Heart right ventricle (tissue), 16 donors: ENCODE results near the gene ANKH. TPM values are rescaled to one million over a fixed set of nuclear protein-coding genes. Genes with fewer than 3 reads are reported as not detected.
A peak's percentile ranks its signal among the peaks of the same experiment; 100 is the strongest.

ENCODE experiments used
- ATAC-seq, 8 donors: fragments of 200-7000 bp; cut with Tn5 transposase; one replicate each; pipeline ENCODE4 v1.9.1; 2020; ENCODE audit warnings: mild to moderate bottlenecking in 8 of 8, moderate library complexity in 8 of 8, moderate number of reproducible peaks in 1 of 8
- DNase-seq, 2 donors: peaks; one replicate each; pipeline ENCODE4 v3.0.0-alpha.2; 2020
- H3K27ac ChIP-seq, 10 donors: fragments of 200-600 bp; sonication (generic) in 2 of 10; one replicate each; pipeline versions ENCODE4 v1.5.0 to v1.8.0; 2020 to 2022; ENCODE audit warnings: mild to moderate bottlenecking in 3 of 10
- H3K27me3 ChIP-seq, 7 donors: fragments of 200-600 bp; one replicate each; pipeline ENCODE4 v1.8.0; 2021 to 2022; ENCODE audit warnings: mild to moderate bottlenecking in 2 of 7
- H3K36me3 ChIP-seq, 9 donors: fragments of 200-600 bp; sonication (generic) in 1 of 9; one replicate each; pipeline versions ENCODE4 v1.5.0 to v1.8.0; 2020 to 2022; ENCODE audit warnings: mild to moderate bottlenecking in 2 of 9
- H3K4me1 ChIP-seq, 9 donors: fragments of 200-600 bp; sonication (generic) in 1 of 9; one replicate each; pipeline versions ENCODE4 v1.5.0 to v1.8.0; 2020 to 2022; ENCODE audit warnings: mild to moderate bottlenecking in 4 of 9
- H3K4me3 ChIP-seq, 10 donors: fragments of 200-600 bp; sonication (generic) in 2 of 10; one replicate each; pipeline versions ENCODE4 v1.5.0 to v1.8.0; 2020 to 2022; ENCODE audit warnings: mild to moderate bottlenecking in 7 of 10, moderate library complexity in 2 of 10
- H3K9me3 ChIP-seq, 11 donors: fragments of 200-600 bp in 10 of 11; sonication (generic) in 2 of 11; one replicate each; pipeline versions ENCODE4 v1.5.0 to v1.8.0; 2013 to 2022; ENCODE audit warnings: mild to moderate bottlenecking in 2 of 11, control low read depth in 1 of 11, moderate library complexity in 1 of 11
- CTCF ChIP-seq, 9 donors: fragments of 200-600 bp; sonication (generic) in 2 of 9; IDR thresholded peaks; one replicate each; pipeline versions ENCODE4 v1.5.0 to v1.8.0; 2021 to 2022; ENCODE audit warnings: antibody characterized with exemption in 9 of 9, mild to moderate bottlenecking in 5 of 9, moderate library complexity in 1 of 9
- WGBS, 2 donors: extraction: QIAGEN DNeasy Blood & Tissue Kit; methylation state at CpG; one replicate each; pipeline ENCODE4 v1.1.7; 2013; ENCODE audit warnings: inconsistent platforms in 1 of 2; 5-methylcytosine and 5-hydroxymethylcytosine counted together
- intact Hi-C, 10 donors: fragments of 100-400 bp; cut with DNase I; formaldehyde crosslinking; loops; one replicate each; pipeline versions ENCODE4 v1.11.1 to v1.14.2; 2022
- polyA plus RNA-seq, 2 donors: library from polyadenylated mRNA; stranded (reverse); fragments of 200-250 nt; gene quantifications; one replicate each; pipeline ENCODE4 v1.2.3, GENCODE V29; 2013
- total RNA-seq, 10 donors: library from RNA; stranded (reverse); fragmentation: NEBNext Ultra II Directional in 3 of 10; extraction: Animal tissue kit (Norgen Biotek cat#: 25700) in 3 of 10; gene quantifications; one replicate each; pipeline versions ENCODE4 v1.2.1 to v1.2.4, GENCODE V29; 2021 to 2023
- donor health status: Arrhythmogenic right ventricular cardiomyopathy.
- donor health status: ischemic (EF 13 %, LVEDD 7.1; RV severe dilation, severe dysfunction).
- donor health status: healthy with polysubstance abuse.
- donor health status: DM: no; HTN: yes; CAD: no.
- donor health status: DM: no; HTN: no; CAD: no.
- donor health status: ischemic (EF 25% LVEDD 6.9; RV normal size, moderate dysfunction).
- donor health status: ischemic (EF 25% LVEDD 5.7; RV mildly dilated, moderate dysfunction).
- donor health status: healthy.
- donor health status: DM: yes; HTN: yes; CAD: no.
- donor health status: Ischemic cardiomyopathy.
- donor health status: ischemic (EF 35%, LVEDD 5.7; RV mildly dilated, moderate dysfunction).
- donor health status: nonischemic (EF 11% LVEDD 7.7; RV severe dilation, severe dysfunction).
- donor health status: DM: yes; HTN: yes; CAD: no.
- donor health status: PGD.
- donor health status: ischemic (EF 29% LVEDD 5.4; RV normal size, mild dysfunction).
- donor health status: nonischemic (EF 23%, LVEDD 6.1; RV moderate dilation, normal function).

ANKH gene
- total and polyA plus RNA-seq, 12 donors, result 51.0 to 256 (median 192) TPM

GRCh38 chr5:14813747-14814146, 57.8 kb downstream of the ANKH start:
- Histone ChIP-seq H3K4me3 (no peak overlapping the region), H3K9me3 (no peaks in the 10 kb centered on the region), H3K27ac (no peak overlapping the region), H3K27me3 (no peaks in the 10 kb centered on the region), H3K36me3 (no peaks in the 10 kb centered on the region), H3K4me1 (peaks cover 3 to 72% (median 50%) of the 10 kb centered on the region in 9 donors)
- WGBS, 2 donors, result 81 to 82% methylated on average over 3 of the region's 3 CpGs
- no peak for TF ChIP-seq CTCF (IDR thresholded peaks at IDR 0.05)
- intact Hi-C loops, result loop anchor here in 1 of 10 donors (5.0 kb wide), 1 partner anchor 49 kb away; no protein-coding TSS in a partner anchor
- DNase-seq, result no peak
- no peak for ATAC-seq

- Histone ChIP-seq H3K27ac (no peak overlapping the region), H3K36me3 (no peaks in the 10 kb centered on the region), H3K4me3 (no peak overlapping the region), H3K4me1 (peaks cover 3 to 71% (median 45%) of the 10 kb centered on the region in 9 donors), H3K9me3 (no peaks in the 10 kb centered on the region), H3K27me3 (no peaks in the 10 kb centered on the region)
- intact Hi-C loops, result loop anchor here in 1 of 10 donors (5.0 kb wide), 1 partner anchor 50 kb away; no protein-coding TSS in a partner anchor
- TF ChIP-seq CTCF (IDR thresholded peaks at IDR 0.05), result no peak
- 82 to 84% methylated on average over 5 of the region's 5 CpGs for WGBS, 2 donors
- DNase-seq (no peak), ATAC-seq (no peak)
Observed at GRCh38 chr5:14812166-14812565, 59.4 kb downstream of the ANKH start.

- no peaks in the 10 kb centered on the region for H3K27me3 ChIP-seq
- no peaks in the 10 kb centered on the region for H3K9me3 ChIP-seq
- ATAC-seq (no peak), DNase-seq (no peak)
- TF ChIP-seq CTCF (IDR thresholded peaks at IDR 0.05), result no peak
- no peaks in the 10 kb centered on the region for H3K36me3 ChIP-seq
- H3K4me3 ChIP-seq, result no peak overlapping the region
- 82 to 83% methylated on average over 12 of the region's 12 CpGs for WGBS, 2 donors
- intact Hi-C loops, result loop anchor here in 1 of 10 donors (5.0 kb wide), 1 partner anchor 51 kb away; no protein-coding TSS in a partner anchor
- peaks cover 5 to 73% (median 49%) of the 10 kb centered on the region in 9 donors for H3K4me1 ChIP-seq
- peak overlapping the region in 6 of 10 donors; percentile 53 to 94 (median 72) for H3K27ac ChIP-seq
Observed at GRCh38 chr5:14810928-14811572, 60.5 kb downstream of the ANKH start.

GRCh38 chr5:14810282-14810681, 61.3 kb downstream of the ANKH start:
- no peak for DNase-seq
- intact Hi-C loops, result loop anchor here in 1 of 10 donors (5.0 kb wide), 1 partner anchor 52 kb away; no protein-coding TSS in a partner anchor
- H3K27me3 ChIP-seq, result no peaks in the 10 kb centered on the region
- no peaks in the 10 kb centered on the region for H3K36me3 ChIP-seq
- H3K4me1 ChIP-seq, result peaks cover 7 to 79% (median 53%) of the 10 kb centered on the region in 9 donors
- peak overlapping the region in 3 of 10 donors; percentile 1 to 27 (median 6) for H3K4me3 ChIP-seq
- no peaks in the 10 kb centered on the region for H3K9me3 ChIP-seq
- H3K27ac ChIP-seq, result peak overlapping the region in 9 of 10 donors; percentile 34 to 94 (median 64)
- ATAC-seq, result no peak
- TF ChIP-seq CTCF (IDR thresholded peaks at IDR 0.05), result no peak
- WGBS, 2 donors, result 94 to 97% methylated on average over 6 of the region's 6 CpGs
